HG02970 (cell line): ENCODE data around the gene FYB1.

Source experiments
- ATAC-seq: cut with Tn5 transposase; IDR thresholded peaks from one replicate; pipeline ENCODE4 v1.9.1; 2021; ENCODE audit warnings: mild to moderate bottlenecking, moderate library complexity, moderate number of reproducible peaks; ENCODE audit not compliant: unreplicated experiment, low FRiP score

The FYB1 gene

GRCh38 chr5:39064450-39064849 is 154.9 kb downstream of the FYB1 start:
- no peak for ATAC-seq

DNA sequence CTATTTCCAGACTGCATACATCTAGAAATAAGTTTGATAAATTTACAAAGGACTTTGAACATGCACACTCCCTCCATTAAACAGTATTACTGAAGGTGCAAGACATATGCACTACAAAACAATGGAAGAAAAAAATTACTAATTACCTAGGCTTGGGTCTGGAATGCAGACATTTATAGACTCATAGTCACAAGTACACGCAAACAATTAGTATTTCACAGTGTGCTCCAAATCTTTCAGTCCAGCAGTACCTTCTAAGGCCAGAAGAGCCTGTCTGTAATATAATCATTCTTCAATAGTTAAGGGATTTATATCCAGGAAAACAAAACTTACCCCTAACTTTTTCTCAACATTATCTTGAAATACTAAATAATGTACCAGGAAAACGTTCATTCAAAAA is 156.3 kb downstream of the FYB1 start:
- ATAC-seq: no peak

- ATAC-seq: no peak
Measured at GRCh38 chr5:39062530-39062929, 156.8 kb downstream of the FYB1 start.

DNA sequence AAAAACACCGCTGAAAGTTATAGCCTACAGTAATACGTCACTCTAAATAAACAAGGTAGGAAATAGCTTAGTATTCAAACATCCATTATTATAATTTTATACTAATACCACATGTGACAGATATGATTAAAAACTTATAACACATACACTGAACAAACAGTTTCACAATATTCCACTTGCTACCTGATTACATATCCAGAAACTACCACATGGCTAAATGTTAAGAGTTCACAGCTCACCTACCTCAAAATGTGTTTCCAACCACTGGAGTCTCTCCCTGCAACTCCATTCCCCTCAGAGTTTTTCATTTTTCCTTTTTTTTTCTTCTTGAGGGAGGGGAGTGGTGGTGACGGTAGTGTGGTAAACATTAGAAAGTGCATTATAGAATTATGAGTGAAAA is 157.3 kb downstream of the FYB1 start:
- ATAC-seq: no peak

DNA sequence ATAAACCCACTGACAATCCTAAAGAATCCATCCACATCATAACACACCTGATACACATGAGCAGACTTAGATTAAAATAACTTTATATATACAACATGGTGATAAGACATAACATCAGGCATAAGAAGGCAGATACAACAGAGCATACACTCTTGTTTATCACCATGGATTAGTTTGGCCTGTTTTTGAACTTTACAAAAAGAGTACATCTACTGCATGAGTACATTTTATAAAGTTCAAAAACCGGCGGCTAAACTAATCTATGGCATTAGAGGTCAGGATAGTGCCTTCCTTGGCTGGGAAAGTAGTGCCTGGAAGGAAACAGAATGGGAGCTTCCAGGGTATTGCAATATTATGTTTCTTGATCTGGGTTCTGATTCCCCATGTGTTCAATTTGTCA is 160.3 kb downstream of the FYB1 start:
- no peak for ATAC-seq

- ATAC-seq: no peak
Measured at GRCh38 chr5:39058178-39058921, 161.0 kb downstream of the FYB1 start.

DNA sequence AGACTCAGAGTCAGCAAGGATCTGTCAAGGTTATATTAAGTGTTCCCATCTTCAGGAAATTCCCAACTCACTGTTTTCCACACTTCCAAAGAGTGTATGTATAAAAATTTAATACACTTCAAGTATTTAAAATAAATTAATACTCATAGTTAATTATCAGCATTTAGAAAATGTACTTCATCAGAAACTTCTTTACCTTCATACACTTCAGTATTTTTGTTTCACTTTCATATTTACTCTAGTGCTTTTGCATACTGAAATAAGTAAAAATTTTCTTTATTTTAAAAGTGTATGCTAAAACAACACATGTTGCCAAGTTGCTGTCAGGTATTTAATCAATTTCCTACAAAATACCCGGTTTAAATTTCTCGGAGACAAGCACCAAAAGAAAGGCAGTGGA is 161.6 kb downstream of the FYB1 start:
- no peak for ATAC-seq

GRCh38 chr5:39055768-39056398 is 163.5 kb downstream of the FYB1 start:
- ATAC-seq: no peak
